ENCODE data around the gene CD160. TPM values are rescaled to one million over a fixed set of nuclear protein-coding genes. Genes with fewer than 3 reads are reported as not detected.
"Not testable (repeated sequence)": the region's sequence is repeated elsewhere in the genome, so short reads cannot be mapped to it uniquely, and the experiment has no call there.

The CD160 gene
- total RNA-seq, 2 donors from 2014 or later = not detected

DNA sequence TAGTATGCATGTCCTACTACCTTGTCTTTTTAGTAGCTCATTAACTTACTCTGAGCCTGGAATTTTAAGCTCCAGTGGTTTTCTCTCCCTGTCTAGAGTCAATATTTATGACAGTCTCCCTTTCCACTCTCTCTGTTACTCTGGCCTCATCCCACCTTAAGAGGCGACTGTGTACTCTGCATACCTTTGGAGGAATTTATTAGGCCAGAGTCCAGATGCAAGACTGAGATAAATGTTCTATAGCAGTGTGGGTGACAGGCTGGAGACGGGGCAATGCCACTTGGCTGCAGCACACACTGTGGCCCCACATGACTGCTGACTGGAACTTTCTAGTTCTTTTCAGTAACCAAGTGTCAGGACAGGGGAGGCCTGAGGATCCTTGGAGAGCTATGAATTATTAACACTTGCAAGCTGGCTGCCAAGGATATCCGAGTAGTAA is 8.1 kb upstream of the CD160 start:
- H3K27ac ChIP-seq = no peak overlapping the region
- no peaks in the 10 kb centered on the region for H3K4me1 ChIP-seq (replicated peaks)
- H3K27me3 ChIP-seq (replicated peaks; ENCODE audit: insufficient read depth) = no peaks in the 10 kb centered on the region
- no peaks in the 10 kb centered on the region for H3K9me3 ChIP-seq
- H3K36me3 ChIP-seq = no peaks in the 10 kb centered on the region
- TF ChIP-seq POLR2AphosphoS5 (IDR thresholded peaks at IDR 0.05) = peak; percentile 46
- TF ChIP-seq, protein P1, sequence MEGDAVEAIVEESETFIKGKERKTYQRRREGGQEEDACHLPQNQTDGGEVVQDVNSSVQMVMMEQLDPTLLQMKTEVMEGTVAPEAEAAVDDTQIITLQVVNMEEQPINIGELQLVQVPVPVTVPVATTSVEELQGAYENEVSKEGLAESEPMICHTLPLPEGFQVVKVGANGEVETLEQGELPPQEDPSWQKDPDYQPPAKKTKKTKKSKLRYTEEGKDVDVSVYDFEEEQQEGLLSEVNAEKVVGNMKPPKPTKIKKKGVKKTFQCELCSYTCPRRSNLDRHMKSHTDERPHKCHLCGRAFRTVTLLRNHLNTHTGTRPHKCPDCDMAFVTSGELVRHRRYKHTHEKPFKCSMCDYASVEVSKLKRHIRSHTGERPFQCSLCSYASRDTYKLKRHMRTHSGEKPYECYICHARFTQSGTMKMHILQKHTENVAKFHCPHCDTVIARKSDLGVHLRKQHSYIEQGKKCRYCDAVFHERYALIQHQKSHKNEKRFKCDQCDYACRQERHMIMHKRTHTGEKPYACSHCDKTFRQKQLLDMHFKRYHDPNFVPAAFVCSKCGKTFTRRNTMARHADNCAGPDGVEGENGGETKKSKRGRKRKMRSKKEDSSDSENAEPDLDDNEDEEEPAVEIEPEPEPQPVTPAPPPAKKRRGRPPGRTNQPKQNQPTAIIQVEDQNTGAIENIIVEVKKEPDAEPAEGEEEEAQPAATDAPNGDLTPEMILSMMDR (IDR thresholded peaks at IDR 0.05) = no peak
- TF ChIP-seq POLR2A (IDR thresholded peaks at IDR 0.05) = no peak
- H3K4me3 ChIP-seq = no peak overlapping the region
- intact Hi-C loops (cut with DNase I) = no loop called here
- DNase-seq (ENCODE audit: low spot score) = peak; percentile 19
- 28% methylated on average over 3 of the region's 3 CpGs for WGBS

DNA sequence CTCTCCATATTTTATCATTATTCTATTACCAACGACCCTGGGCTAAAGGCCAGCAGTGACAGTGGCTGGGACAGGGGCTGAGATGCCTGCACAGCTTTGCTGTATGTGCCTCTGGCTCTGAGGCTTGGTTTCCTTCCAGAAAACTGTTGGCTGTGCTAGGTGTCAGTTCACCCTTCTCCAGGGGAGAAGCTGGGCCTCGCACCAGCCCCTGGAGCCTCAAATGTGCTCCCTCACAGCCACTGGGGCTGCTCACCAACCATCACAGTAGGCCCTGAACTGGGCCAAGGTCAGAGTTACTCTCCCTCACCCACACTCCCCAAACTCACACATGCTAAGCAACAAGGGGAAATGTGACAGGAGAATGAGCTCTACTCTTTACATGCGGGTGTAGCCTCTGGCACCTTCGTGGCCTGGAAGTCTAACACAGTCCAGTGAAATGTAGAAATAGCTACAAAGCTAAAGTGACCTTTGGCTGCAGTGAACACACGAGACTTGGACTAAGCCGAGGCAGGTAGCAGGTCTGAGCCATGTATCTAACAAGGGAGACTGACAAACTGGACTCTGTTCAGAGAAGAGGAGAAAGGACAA is 4.7 kb upstream of the CD160 start:
- Histone ChIP-seq H3K27me3 (replicated peaks; ENCODE audit: insufficient read depth) (no peaks in the 10 kb centered on the region), H3K4me3 (no peak overlapping the region), H3K9me3 (no peaks in the 10 kb centered on the region), H3K4me1 (replicated peaks) (no peaks in the 10 kb centered on the region), H3K36me3 (no peaks in the 10 kb centered on the region), H3K27ac (no peak overlapping the region)
- no peak for DNase-seq (ENCODE audit: low spot score)
- TF ChIP-seq, protein P1 (IDR thresholded peaks at IDR 0.05) = no peak
- no peak for TF ChIP-seq POLR2AphosphoS5 (IDR thresholded peaks at IDR 0.05)
- no peak for TF ChIP-seq POLR2A (IDR thresholded peaks at IDR 0.05)
- WGBS = 49% methylated on average over 6 of the region's 6 CpGs
- intact Hi-C loops (cut with DNase I) = no loop called here

DNA sequence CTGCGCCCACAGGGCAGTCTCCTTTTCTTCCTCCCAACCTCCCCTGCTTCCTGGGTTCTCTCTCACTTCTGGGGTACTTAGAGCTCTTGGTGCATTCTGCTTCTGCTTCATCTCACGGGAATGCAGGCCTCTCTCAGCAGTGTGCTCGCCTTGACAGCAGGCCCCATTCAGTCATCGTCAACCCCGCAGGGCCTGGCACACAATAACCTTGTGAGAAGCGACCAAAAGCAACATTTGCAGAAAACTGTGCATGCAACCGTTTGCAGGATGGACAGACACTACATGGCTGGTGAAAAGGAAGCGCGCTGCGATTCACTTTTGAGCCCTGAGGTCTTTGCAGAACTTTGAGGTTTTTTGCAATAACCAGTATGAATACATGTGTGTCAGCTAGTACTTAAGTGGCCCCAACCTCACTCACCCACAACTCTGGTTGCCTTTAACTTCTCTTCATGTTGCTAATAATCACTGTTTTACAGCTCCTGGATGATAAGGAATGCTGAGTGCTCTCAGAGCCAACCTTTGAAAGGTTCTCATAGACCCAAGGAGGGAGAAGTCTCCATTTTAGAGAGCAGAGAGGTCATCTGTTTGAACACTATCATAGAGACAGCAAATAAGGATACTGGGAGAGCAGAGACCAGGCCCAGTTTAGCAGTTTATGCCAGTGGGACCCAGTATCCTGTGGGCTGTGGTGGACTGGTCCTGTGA is 2.5 kb upstream of the CD160 start:
- 80% methylated on average over 10 of the region's 10 CpGs for WGBS
- Histone ChIP-seq H3K4me3 (no peak overlapping the region), H3K36me3 (no peaks in the 10 kb centered on the region), H3K27me3 (replicated peaks; ENCODE audit: insufficient read depth) (no peaks in the 10 kb centered on the region), H3K27ac (no peak overlapping the region), H3K9me3 (no peaks in the 10 kb centered on the region), H3K4me1 (replicated peaks) (no peaks in the 10 kb centered on the region)
- TF ChIP-seq POLR2A (IDR thresholded peaks at IDR 0.05) (no peak), POLR2AphosphoS5 (IDR thresholded peaks at IDR 0.05) (no peak)
- TF ChIP-seq, protein P1 (IDR thresholded peaks at IDR 0.05) = no peak
- no peak for DNase-seq (ENCODE audit: low spot score)
- intact Hi-C loops (cut with DNase I) = no loop called here

DNA sequence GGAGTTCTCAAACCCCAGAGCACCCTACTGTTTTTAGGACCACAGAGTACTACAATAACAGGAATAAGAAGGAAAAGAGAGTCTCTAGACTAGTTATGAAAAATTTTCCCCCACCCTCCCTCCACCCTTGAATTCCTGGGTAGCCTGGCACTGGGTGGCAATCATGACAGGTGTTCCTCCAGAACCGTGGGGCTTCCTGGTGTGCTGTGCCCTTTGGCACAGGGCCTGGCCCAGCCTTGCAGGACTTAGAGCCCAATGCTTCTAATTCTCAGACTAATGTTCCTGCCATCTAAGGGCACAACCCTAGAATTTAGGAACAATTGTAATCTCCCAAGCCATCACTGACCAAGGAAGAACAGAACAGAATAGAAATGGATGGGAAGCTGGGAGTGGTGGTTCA is 1.5 kb upstream of the CD160 start:
- intact Hi-C loops (cut with DNase I) = no loop called here
- H3K4me3 ChIP-seq = no peak overlapping the region
- H3K27ac ChIP-seq = no peak overlapping the region
- H3K36me3 ChIP-seq = no peaks in the 10 kb centered on the region
- no peaks in the 10 kb centered on the region for H3K9me3 ChIP-seq
- TF ChIP-seq, protein P1 (IDR thresholded peaks at IDR 0.05) = no peak
- TF ChIP-seq POLR2A (IDR thresholded peaks at IDR 0.05) (no peak), POLR2AphosphoS5 (IDR thresholded peaks at IDR 0.05) (no peak)
- H3K4me1 ChIP-seq (replicated peaks) = no peaks in the 10 kb centered on the region
- DNase-seq (ENCODE audit: low spot score) = no peak
- no peaks in the 10 kb centered on the region for H3K27me3 ChIP-seq (replicated peaks; ENCODE audit: insufficient read depth)
- WGBS = 54% methylated on average over 1 of the region's 1 CpG

DNA sequence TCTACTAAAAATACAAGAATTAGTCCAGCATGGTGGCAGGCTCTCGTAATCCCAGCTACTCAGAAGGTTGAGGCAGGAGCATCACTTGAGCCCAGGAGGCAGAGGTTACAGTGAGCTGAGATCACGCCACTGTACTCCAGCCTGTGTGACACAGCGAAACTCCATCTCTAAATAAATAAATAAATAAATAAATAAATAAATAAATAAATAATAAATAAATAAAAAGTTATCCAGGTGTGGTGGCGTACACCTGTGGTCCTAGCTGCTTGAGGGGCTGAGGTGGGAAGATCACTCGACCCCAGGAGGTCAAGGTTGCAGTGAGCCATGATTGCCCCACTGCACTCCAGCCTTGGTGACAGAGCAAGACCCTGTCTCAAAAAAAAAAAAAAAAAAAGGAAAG is 834 bp upstream of the CD160 start:
- H3K9me3 ChIP-seq; H3K27me3 ChIP-seq (replicated peaks; ENCODE audit: insufficient read depth); DNase-seq (ENCODE audit: low spot score); H3K27ac ChIP-seq; H3K4me1 ChIP-seq (replicated peaks); H3K36me3 ChIP-seq; intact Hi-C loops (cut with DNase I); H3K4me3 ChIP-seq: not testable (repeated sequence)
- WGBS = 97% methylated on average over 5 of the region's 5 CpGs

Data from prostate gland (tissue), 2 donors.